GM10266 (cell line): ENCODE results near the gene LPAR2.
A peak's percentile ranks its signal among the peaks of the same experiment; 100 is the strongest.
"Not testable (repeated sequence)": the region's sequence is repeated elsewhere in the genome, so short reads cannot be mapped to it uniquely, and the experiment has no call there.

Experiments
- DNase-seq: peaks from one replicate; pipeline ENCODE4 v3.0.0; 2012; ENCODE audit errors: extremely low spot score
- TF ChIP-seq, protein P1 (sequence below): IDR thresholded peaks from 2 replicates; pipeline ENCODE4 v1.5.1; 2012; ENCODE audit warnings: mild to moderate bottlenecking, low read depth; ENCODE audit not compliant: control insufficient read depth, insufficient read depth; ENCODE audit errors: missing control alignments

The LPAR2 gene

DNA sequence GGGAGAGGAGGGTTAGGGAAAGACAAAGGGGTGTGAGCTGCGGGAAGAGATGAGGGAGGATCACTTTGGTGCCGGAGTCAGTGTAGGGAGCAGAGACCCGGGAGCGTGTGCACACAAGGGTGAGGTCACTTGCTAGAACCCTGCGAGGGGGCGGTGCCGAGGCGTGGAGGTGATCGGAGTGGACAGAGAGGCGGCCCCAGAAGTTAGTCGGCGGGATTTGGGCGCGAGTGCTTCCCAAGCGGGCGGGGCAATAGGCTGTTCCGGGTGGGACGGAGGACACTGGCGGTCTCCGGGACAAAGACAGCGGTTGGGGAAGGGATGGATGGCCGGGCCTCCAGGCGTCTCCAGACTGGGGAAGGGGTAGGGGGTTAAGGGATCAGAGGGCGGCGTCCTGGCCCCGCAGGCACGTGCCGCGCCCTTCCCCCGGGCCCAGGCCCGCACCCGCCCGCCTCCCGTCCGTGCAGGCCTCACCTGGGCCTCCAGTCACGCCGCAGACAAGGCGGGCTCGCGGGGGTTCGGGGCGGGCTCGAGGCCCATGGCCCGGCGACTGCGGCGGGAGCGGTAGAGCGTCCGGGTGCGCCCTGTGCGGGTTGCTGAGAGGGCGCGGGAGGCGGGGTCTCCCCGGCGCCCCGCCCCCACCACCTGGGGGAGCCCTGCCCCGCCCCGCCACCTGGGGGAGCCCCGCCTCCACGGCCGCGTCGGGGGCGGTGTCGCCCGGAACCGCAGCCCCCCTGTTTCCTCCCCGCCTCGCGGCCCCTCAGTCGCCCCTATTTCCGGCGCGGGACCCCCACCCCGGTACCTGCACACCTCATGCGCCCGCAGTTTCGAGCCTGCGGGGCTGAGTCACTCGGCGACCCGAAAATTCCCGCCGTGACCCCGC lies at the start of gene LPAR2:
LPAR2 (minus strand) TSS at position 600 of the 880 bp plus-strand sequence. CDS start 945 bp downstream, outside the sequence.
- DNase-seq = peak; percentile 97
- TF ChIP-seq, protein P1, sequence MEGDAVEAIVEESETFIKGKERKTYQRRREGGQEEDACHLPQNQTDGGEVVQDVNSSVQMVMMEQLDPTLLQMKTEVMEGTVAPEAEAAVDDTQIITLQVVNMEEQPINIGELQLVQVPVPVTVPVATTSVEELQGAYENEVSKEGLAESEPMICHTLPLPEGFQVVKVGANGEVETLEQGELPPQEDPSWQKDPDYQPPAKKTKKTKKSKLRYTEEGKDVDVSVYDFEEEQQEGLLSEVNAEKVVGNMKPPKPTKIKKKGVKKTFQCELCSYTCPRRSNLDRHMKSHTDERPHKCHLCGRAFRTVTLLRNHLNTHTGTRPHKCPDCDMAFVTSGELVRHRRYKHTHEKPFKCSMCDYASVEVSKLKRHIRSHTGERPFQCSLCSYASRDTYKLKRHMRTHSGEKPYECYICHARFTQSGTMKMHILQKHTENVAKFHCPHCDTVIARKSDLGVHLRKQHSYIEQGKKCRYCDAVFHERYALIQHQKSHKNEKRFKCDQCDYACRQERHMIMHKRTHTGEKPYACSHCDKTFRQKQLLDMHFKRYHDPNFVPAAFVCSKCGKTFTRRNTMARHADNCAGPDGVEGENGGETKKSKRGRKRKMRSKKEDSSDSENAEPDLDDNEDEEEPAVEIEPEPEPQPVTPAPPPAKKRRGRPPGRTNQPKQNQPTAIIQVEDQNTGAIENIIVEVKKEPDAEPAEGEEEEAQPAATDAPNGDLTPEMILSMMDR = no peak

DNA sequence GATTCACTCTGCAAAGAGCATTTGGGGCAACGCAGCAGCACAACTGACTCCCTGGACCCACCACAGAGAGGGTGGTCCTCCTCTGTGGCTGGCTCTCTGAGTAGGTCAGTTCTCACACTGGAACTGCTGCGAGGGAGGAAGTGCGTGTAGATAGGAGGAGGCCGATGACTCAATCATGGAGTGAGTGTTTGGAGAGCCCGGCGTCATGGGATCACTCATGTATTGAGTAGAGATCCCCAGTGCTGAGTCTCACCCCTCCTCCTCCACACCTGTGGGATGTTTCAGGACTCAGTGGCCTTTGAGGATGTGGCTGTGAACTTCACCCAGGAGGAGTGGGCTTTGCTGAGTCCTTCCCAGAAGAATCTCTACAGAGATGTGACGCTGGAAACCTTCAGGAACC lies 49.6 kb upstream of the LPAR2 start:
- no peak for DNase-seq

DNA sequence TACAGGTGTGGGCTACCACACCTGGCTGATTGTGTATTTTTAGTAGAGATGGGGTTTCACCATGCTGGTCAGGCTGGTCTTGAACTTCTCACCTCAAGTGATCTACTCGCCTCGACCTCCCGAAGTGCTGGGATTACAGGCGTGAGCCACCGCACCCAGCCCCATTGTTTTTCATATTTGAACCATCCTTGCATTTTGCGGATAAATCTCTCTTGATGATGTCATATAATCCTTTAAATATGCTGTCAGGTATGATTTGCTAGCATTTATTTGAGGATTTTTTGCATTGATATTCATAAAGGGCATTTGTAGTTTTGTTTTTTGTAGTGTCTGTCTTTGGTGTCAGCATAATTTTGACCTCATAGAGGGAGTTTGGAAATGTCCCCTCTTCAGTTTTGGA lies 46.3 kb upstream of the LPAR2 start:
- TF ChIP-seq, protein P1 = no peak
- no peak for DNase-seq

More for the DNA sequence above, 49.6 kb upstream of the LPAR2 start:
- TF ChIP-seq, protein P1 = no peak

DNA sequence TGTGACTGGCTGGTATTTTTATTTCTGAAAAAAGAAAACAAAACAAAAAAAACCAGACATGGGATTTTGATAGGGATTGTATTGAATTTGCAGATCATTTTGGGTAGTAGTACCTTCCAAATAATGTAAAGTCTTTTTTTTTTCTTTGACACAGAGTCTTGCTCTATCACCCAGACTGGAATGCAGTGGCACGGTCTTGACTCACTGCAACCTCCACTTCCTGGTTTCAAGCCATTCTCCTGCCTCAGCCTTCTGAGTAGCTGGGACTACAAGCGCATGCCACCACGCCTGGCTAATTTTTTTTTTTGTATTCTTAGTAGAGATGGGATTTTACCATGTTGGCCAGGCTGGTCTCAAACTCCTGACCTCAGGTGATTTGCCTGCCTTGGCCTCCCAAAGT lies 44.8 kb upstream of the LPAR2 start:
- TF ChIP-seq, protein P1 = no peak
- no peak for DNase-seq

DNA sequence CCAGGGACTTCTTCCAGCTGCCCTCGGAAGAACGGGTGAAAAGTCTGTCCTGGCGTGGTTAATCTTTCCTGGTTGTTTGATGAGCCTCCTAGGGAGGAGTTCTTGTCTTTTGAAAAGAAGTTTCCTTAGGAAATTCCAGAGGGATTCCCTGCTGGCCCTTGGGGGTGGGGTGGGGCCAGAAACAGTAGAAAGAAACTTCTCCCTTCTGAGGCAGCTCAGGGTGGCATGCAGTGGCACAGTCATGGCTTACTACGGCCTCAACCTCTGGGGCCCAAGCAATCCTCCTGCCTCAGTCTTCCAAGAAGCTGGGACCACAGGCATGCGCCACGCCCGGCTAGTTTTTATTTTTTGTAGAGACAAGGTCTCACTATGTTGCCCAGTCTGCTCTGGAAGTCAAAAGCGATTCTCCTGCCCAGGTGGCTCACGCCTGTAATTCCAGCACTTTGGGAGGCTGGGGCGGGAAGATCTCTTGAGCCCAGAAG lies 42.1 kb upstream of the LPAR2 start:
- DNase-seq = no peak
- TF ChIP-seq, protein P1 = no peak

DNA sequence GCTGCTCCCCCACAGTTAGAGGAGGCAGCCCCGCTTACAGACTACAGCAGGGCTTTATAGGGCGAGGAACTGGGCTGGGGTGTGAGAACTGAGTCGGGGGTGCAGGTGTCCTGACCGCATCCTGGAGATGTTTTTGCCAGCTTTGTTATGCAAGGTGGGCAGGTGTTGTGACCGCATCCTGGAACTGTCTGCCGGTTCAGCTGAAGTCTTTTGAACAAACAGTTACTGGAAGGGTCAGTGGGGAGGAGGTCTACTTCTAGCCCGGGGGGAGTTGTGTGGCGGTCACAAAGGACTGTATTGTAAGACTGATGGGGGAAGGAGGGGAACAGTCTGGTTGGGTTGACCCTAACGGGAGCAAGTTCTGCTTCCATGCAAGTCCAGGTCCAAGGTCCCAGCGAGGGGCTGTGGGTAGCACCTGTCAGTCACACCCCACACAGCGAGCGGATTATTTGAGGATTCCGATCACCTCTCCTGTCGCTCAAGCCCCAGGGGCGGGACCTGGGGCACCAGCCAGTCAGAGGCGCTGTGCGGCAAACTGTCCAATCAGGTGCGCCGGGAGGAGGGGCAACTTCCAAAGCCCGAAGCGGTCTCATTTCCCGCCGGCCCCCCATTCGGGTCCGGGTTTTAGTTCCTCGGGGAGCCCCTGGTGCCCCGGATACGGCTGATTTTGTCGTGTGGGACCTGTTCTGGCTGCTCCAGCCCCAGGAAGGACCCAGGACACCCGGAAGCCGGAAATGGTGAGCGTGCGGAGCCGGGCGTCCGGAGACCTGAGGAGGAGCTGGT lies 40.4 kb upstream of the LPAR2 start, which contains the start of gene ZNF101:
ZNF101 (plus strand) TSS at position 610 of the 783 bp plus-strand sequence; CDS start at position 735, 125 bp downstream.
- DNase-seq = peak; percentile 95
- TF ChIP-seq, protein P1 = no peak

DNA sequence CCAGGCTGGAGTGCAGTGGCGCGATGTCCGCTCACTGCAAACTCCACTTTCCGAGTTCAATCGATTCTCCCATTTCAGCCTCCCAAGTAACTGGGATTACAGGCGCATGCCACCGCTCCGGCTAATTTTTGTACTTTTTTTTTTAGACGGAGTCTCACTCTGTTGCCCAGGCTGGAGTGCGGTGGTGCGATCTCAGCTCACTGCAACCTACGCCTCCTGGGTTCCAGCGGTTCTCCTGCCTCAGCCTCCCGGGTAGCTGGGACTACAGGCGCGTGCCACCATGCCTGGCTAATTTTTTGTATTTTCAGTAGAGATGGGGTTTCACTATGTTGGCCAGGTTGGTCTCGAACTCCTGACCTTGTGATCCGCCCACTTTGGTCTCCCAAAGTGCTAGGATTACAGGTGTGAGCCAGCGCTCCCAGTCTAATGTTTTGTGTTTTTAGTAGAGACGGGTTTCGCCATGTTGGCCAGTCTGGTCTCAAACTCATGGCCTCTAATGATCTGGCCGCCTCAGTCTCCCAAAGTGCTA lies 37.5 kb upstream of the LPAR2 start:
- not testable (repeated sequence) for DNase-seq
